EH (cell line): ENCODE results near the gene CEACAM4.

Experiments
- DNase-seq: peaks from one replicate; pipeline ENCODE4 v3.0.0-alpha.2; 2015; ENCODE audit warnings: low read depth

Gene CEACAM4

GRCh38 chr19:41617941-41618730 is 8.7 kb downstream of the CEACAM4 start:
- DNase-seq = no peak

- peak; percentile 27 for DNase-seq
Observed at GRCh38 chr19:41616792-41617621, 9.9 kb downstream of the CEACAM4 start.

GRCh38 chr19:41615207-41615606 is 11.7 kb downstream of the CEACAM4 start:
- DNase-seq = no peak

GRCh38 chr19:41612483-41612882 is 14.4 kb downstream of the CEACAM4 start:
- DNase-seq = no peak

GRCh38 chr19:41610789-41611188 is 16.1 kb downstream of the CEACAM4 start:
- DNase-seq = no peak

- no peak for DNase-seq
Observed at GRCh38 chr19:41607668-41608067, 19.2 kb downstream of the CEACAM4 start.

- DNase-seq = no peak
Observed at GRCh38 chr19:41606215-41606837, 20.5 kb downstream of the CEACAM4 start.

GRCh38 chr19:41604831-41605230 is 22.0 kb downstream of the CEACAM4 start:
- DNase-seq = no peak

GRCh38 chr19:41601771-41602170 is 25.1 kb downstream of the CEACAM4 start:
- DNase-seq = no peak

- no peak for DNase-seq
Observed at GRCh38 chr19:41599175-41599966, 27.5 kb downstream of the CEACAM4 start.

- peak; percentile 66 for DNase-seq
Observed at GRCh38 chr19:41597600-41598041, 29.3 kb downstream of the CEACAM4 start.

GRCh38 chr19:41595890-41596280 is 31.0 kb downstream of the CEACAM4 start:
- DNase-seq = no peak

GRCh38 chr19:41595258-41595889 is 31.5 kb downstream of the CEACAM4 start:
- peak; percentile 85 for DNase-seq

- DNase-seq = no peak
Observed at GRCh38 chr19:41591951-41592562, 34.8 kb downstream of the CEACAM4 start.

GRCh38 chr19:41590936-41591335 is 35.9 kb downstream of the CEACAM4 start:
- DNase-seq = no peak

- DNase-seq = no peak
Observed at GRCh38 chr19:41589371-41589770, 37.5 kb downstream of the CEACAM4 start.

GRCh38 chr19:41588497-41589209 is 38.2 kb downstream of the CEACAM4 start:
- peak; percentile 57 for DNase-seq

- no peak for DNase-seq
Observed at GRCh38 chr19:41587838-41588210, 39.0 kb downstream of the CEACAM4 start.

- DNase-seq = no peak
Observed at GRCh38 chr19:41587101-41587837, 39.6 kb downstream of the CEACAM4 start.

GRCh38 chr19:41586064-41586463 is 40.8 kb downstream of the CEACAM4 start:
- DNase-seq = no peak
